HCT116 (cell line): ENCODE results near the gene UCK1. TPM values are rescaled to one million over a fixed set of nuclear protein-coding genes. Genes with fewer than 3 reads are reported as not detected.

ENCODE experiments used
- ATAC-seq: fragments of 200-7000 bp; cut with Tn5 transposase; 2 replicates; pipeline ENCODE4 v1.9.1; 2020; ENCODE audit warnings: mild to moderate bottlenecking, moderate library complexity
- BruUV-seq: library from RNA; stranded (reverse); fragments of 400-500 nt; replicated peaks from 2 replicates; lab custom pipeline; 2021; lab: Mats Ljungman, UMichigan
- CTCF ChIA-PET: fragments of 300-600 bp; sonication (Branson Sonifier 250); formaldehyde crosslinking; loops from one replicate; lab custom pipeline; 2021; ENCODE audit warnings: antibody characterized with exemption; lab: Charles Lee
- POLR2A ChIA-PET: fragments of 300-600, 350-600 bp; sonication (Branson Sonifier 250); formaldehyde crosslinking; loops from one replicate; lab custom pipeline; 2021; ENCODE audit warnings: antibody characterized with exemption; lab: Charles Lee
- RAD21 ChIA-PET, 2 experiments: fragments of 300-600 bp; sonication (Branson Sonifier 250); formaldehyde crosslinking; loops; one replicate each; lab custom pipeline; 2023; ENCODE audit warnings: low total read pairs in 2 of 2; ENCODE audit not compliant: uncharacterized antibody in 2 of 2, unreplicated experiment in 2 of 2, low non-redundant PET in 1 of 2; lab: Charles Lee
- DNase-seq: peaks from one replicate; pipeline ENCODE4 v3.0.0-alpha.2; 2010; ENCODE audit warnings: low read depth, low spot score
- H2AFZ ChIP-seq: fragments of 200-600 bp; shearing (Covaris generic), sonication (generic); 2 replicates; pipeline ENCODE4 v1.6.1; 2017; ENCODE audit warnings: low read depth, mixed run types, mixed read lengths, antibody characterized with exemption, low read length; ENCODE audit not compliant: poor library complexity, severe bottlenecking
- H3K27ac ChIP-seq: 2 replicates; pipeline ENCODE4 v1.5.1; 2012; ENCODE audit warnings: low read depth, low read length
- H3K27me3 ChIP-seq: fragments of 200-600 bp; sonication (generic); 2 replicates; pipeline ENCODE4 v1.6.1; 2016; ENCODE audit warnings: mixed run types, low read length, mixed read lengths; ENCODE audit not compliant: insufficient read depth
- H3K36me3 ChIP-seq, 2 experiments: fragments of 200-500 bp in 1 of 2; fragments of 200-600 bp in 1 of 2; sonication (Bioruptor generic) in 1 of 2; sonication (generic) in 1 of 2; 2 replicates each; pipeline versions ENCODE4 v1.5.1 to v1.6.1; 2014 to 2016; ENCODE audit warnings: low read length in 2 of 2, inconsistent platforms in 1 of 2, mixed read lengths in 1 of 2, mixed run types in 1 of 2; ENCODE audit not compliant: insufficient read depth in 2 of 2, control insufficient read depth in 1 of 2
- H3K4me1 ChIP-seq, 2 experiments: fragments of 200-600 bp in 1 of 2; sonication (generic) in 1 of 2; 2 replicates each; pipeline versions ENCODE4 v1.5.1 to v1.6.1; 2012 to 2017; ENCODE audit warnings: low read length in 2 of 2, inconsistent platforms in 1 of 2, mild to moderate bottlenecking in 1 of 2, mixed read lengths in 1 of 2, mixed run types in 1 of 2, moderate library complexity in 1 of 2; ENCODE audit not compliant: insufficient read depth in 2 of 2, control insufficient read depth in 1 of 2
- H3K4me2 ChIP-seq: fragments of 200-600 bp; sonication (generic); 2 replicates; pipeline ENCODE4 v1.6.1; 2017; ENCODE audit warnings: mixed run types, low read length, mixed read lengths
- H3K4me3 ChIP-seq, 2 experiments: fragments of 200-600 bp in 1 of 2; sonication (generic) in 1 of 2; replicated peaks in 1 of 2; 2 replicates each; pipeline ENCODE4 v1.5.1; 2011 to 2016; ENCODE audit warnings: low read length in 2 of 2, control low read depth in 1 of 2, low read depth in 1 of 2, mild to moderate bottlenecking in 1 of 2, mixed read lengths in 1 of 2, mixed run types in 1 of 2
- H3K79me2 ChIP-seq: fragments of 200-600 bp; sonication (generic); 2 replicates; pipeline ENCODE4 v1.6.1; 2017; ENCODE audit warnings: mild to moderate bottlenecking, mixed run types, low read length, moderate library complexity, mixed read lengths; ENCODE audit not compliant: insufficient read depth
- H3K9ac ChIP-seq: fragments of 200-600 bp; sonication (generic); 2 replicates; pipeline ENCODE4 v1.6.1; 2016; ENCODE audit warnings: low read length, mixed read lengths
- H3K9me2 ChIP-seq: fragments of 200-600 bp; sonication (generic), shearing (Covaris generic); 2 replicates; pipeline ENCODE4 v1.6.1; 2017; ENCODE audit warnings: mixed run types, mild to moderate bottlenecking, moderate library complexity; ENCODE audit not compliant: insufficient read depth
- H3K9me3 ChIP-seq, 2 experiments: fragments of 200-500 bp in 1 of 2; fragments of 200-600 bp in 1 of 2; sonication (Bioruptor generic) in 1 of 2; sonication (generic) in 1 of 2; 2 replicates each; pipeline ENCODE4 v1.6.1; 2014 to 2017; ENCODE audit warnings: low read length in 2 of 2, mixed read lengths in 2 of 2, inconsistent platforms in 1 of 2, low read depth in 1 of 2, mild to moderate bottlenecking in 1 of 2, mixed run types in 1 of 2, moderate library complexity in 1 of 2; ENCODE audit not compliant: control insufficient read depth in 1 of 2, insufficient read depth in 1 of 2
- H4K20me1 ChIP-seq: fragments of 200-600 bp; sonication (generic), shearing (Covaris generic); 2 replicates; pipeline ENCODE4 v1.6.1; 2017; ENCODE audit warnings: mixed run types, mild to moderate bottlenecking, moderate library complexity; ENCODE audit not compliant: insufficient read depth
- CBX3 ChIP-seq: IDR thresholded peaks from 2 replicates; pipeline ENCODE4 v1.6.1; 2012; ENCODE audit warnings: low read depth
- CEBPB ChIP-seq: IDR thresholded peaks from 2 replicates; pipeline ENCODE4 v1.6.1; 2012; ENCODE audit warnings: low read depth
- CTCF ChIP-seq, 3 experiments: fragments of 200-600 bp in 1 of 3; sonication (generic) in 1 of 3; IDR thresholded peaks in 2 of 3; conservative IDR thresholded peaks in 1 of 3; 2 replicates each; pipeline ENCODE4 v1.5.1; 2012 to 2017; ENCODE audit warnings: low read depth in 2 of 3, low read length in 2 of 3, antibody characterized with exemption in 1 of 3, borderline replicate concordance in 1 of 3, control low read depth in 1 of 3, mild to moderate bottlenecking in 1 of 3, mixed read lengths in 1 of 3, mixed run types in 1 of 3, moderate library complexity in 1 of 3; ENCODE audit not compliant: insufficient read depth in 1 of 3
- EGR1 ChIP-seq: IDR thresholded peaks from 2 replicates; pipeline ENCODE4 v1.6.1; 2012; ENCODE audit warnings: low read depth
- ELF1 ChIP-seq: IDR thresholded peaks from 2 replicates; pipeline ENCODE4 v1.6.1; 2012; ENCODE audit warnings: low read depth, borderline replicate concordance
- JUND ChIP-seq: IDR thresholded peaks from 2 replicates; pipeline ENCODE4 v1.6.1; 2012
- MAX ChIP-seq: IDR thresholded peaks from 2 replicates; pipeline ENCODE4 v1.6.1; 2012
- POLR2AphosphoS5 ChIP-seq: IDR thresholded peaks from 2 replicates; pipeline ENCODE4 v1.6.1; 2011; ENCODE audit warnings: mild to moderate bottlenecking, low read depth, low read length, moderate library complexity
- RAD21 ChIP-seq: IDR thresholded peaks from 2 replicates; pipeline ENCODE4 v1.6.1; 2012; ENCODE audit warnings: low read depth, mild to moderate bottlenecking
- REST ChIP-seq: IDR thresholded peaks from 2 replicates; pipeline ENCODE4 v1.6.1; 2012; ENCODE audit warnings: low read depth
- SIN3A ChIP-seq: IDR thresholded peaks from 2 replicates; pipeline ENCODE4 v1.6.1; 2012; ENCODE audit warnings: low read depth
- SRF ChIP-seq: IDR thresholded peaks from 2 replicates; pipeline ENCODE4 v1.6.1; 2012; ENCODE audit warnings: low read depth
- TCF7L2 ChIP-seq: IDR thresholded peaks from 2 replicates; pipeline ENCODE4 v1.7.0; 2011; ENCODE audit warnings: borderline replicate concordance, inconsistent platforms; ENCODE audit not compliant: insufficient read depth, insufficient read length; ENCODE audit errors: extremely low read depth
- ZFX ChIP-seq: fragments of 450-650 bp; IDR thresholded peaks from 2 replicates; pipeline ENCODE4 v1.6.1; 2017
- intact Hi-C: fragments of 100-400 bp; cut with micrococcal nuclease; formaldehyde crosslinking; loops from 2 replicates; pipeline ENCODE4 v1.10.0; 2022
- total RNA-seq: library from RNA; stranded (reverse); gene quantifications from one replicate; pipeline ENCODE4 v1.2.1, GENCODE V29; 2021; ENCODE audit not compliant: unreplicated experiment

The UCK1 gene
- total RNA-seq, 1 experiment from 2014 or later = 17.5 TPM

GRCh38 chr9:131520503-131520902, 10.6 kb downstream of the UCK1 start:
- Histone ChIP-seq H2AFZ (no peak overlapping the region), H3K27me3 (no peaks in the 10 kb centered on the region), H3K4me1 (no peaks in the 10 kb centered on the region), H4K20me1 (no peaks in the 10 kb centered on the region), H3K9ac (no peak overlapping the region), H3K4me2 (no peak overlapping the region), H3K36me3 (peaks cover 18 to 40% of the 10 kb centered on the region in 2 experiments), H3K4me3 (no peak overlapping the region), H3K9me2 (no peaks in the 10 kb centered on the region), H3K9me3 (no peaks in the 10 kb centered on the region), H3K79me2 (no peaks in the 10 kb centered on the region), H3K27ac (no peak overlapping the region)
- no TSS peak for BruUV-seq
- ChIA-PET POLR2A (no interaction called here), CTCF (no interaction called here), RAD21 (no interaction called here)
- DNase-seq = no peak
- no peak for ATAC-seq
- intact Hi-C loops = no loop called here
- TF ChIP-seq CBX3 (no peak), EGR1 (no peak), ZFX (no peak), ELF1 (no peak)

- Histone ChIP-seq H4K20me1 (no peaks in the 10 kb centered on the region), H3K9me2 (no peaks in the 10 kb centered on the region), H2AFZ (no peak overlapping the region), H3K36me3 (peaks cover 21 to 45% of the 10 kb centered on the region in 2 experiments), H3K27ac (no peak overlapping the region), H3K4me1 (no peaks in the 10 kb centered on the region), H3K4me2 (no peak overlapping the region), H3K27me3 (no peaks in the 10 kb centered on the region), H3K79me2 (no peaks in the 10 kb centered on the region), H3K9me3 (no peaks in the 10 kb centered on the region), H3K4me3 (no peak overlapping the region), H3K9ac (no peak overlapping the region)
- BruUV-seq = no TSS peak
- intact Hi-C loops = no loop called here
- ATAC-seq = no peak
- no peak for DNase-seq
- ChIA-PET POLR2A (no interaction called here), CTCF (no interaction called here), RAD21 (no interaction called here)
- no peak for TF ChIP-seq POLR2AphosphoS5
- TF ChIP-seq TCF7L2 = no peak
- no peak for TF ChIP-seq CEBPB
- TF ChIP-seq SIN3A = no peak
- no peak for TF ChIP-seq SRF
- TF ChIP-seq CTCF (IDR thresholded peaks at IDR 0.05 in 2 of 3, conservative IDR thresholded peaks at IDR 0.05 in 1 of 3; ENCODE audit: borderline replicate concordance in 1 of 3, insufficient read depth in 1 of 3, low read depth in 2 of 3, low read length in 2 of 3) = no peak
- TF ChIP-seq REST = no peak
- no peak for TF ChIP-seq RAD21
- no peak for TF ChIP-seq MAX
- no peak for TF ChIP-seq JUND
Observed at GRCh38 chr9:131518553-131518952, 12.5 kb downstream of the UCK1 start.
